Lower leg skin (tissue), 3 donors: ENCODE measurements around the gene MAIP1.

ENCODE experiments used
- CTCF ChIP-seq, 3 donors: fragments of 450-650 bp; IDR thresholded peaks; one replicate each; pipeline ENCODE4 v1.5.1; 2016; ENCODE audit warnings: antibody characterized with exemption in 3 of 3, mild to moderate bottlenecking in 3 of 3, moderate library complexity in 2 of 3
- POLR2A ChIP-seq, 2 donors: fragments of 450-650 bp; IDR thresholded peaks; one replicate each; pipeline ENCODE4 v1.6.1; 2016 to 2017; ENCODE audit warnings: antibody characterized with exemption in 2 of 2, mild to moderate bottlenecking in 1 of 2, moderate library complexity in 1 of 2

- no peak for TF ChIP-seq CTCF (IDR thresholded peaks at IDR 0.05)
- no peak for TF ChIP-seq POLR2A (IDR thresholded peaks at IDR 0.05)
Observed at GRCh38 chr2:199997296-199997695, 41.9 kb downstream of the MAIP1 start.
